Heart left ventricle (tissue), 13 donors: Measurements from ENCODE around the gene TCEAL6.

Experiments
- CTCF ChIP-seq, 12 donors: fragments of 200-600 bp; sonication (generic) in 4 of 12; IDR thresholded peaks; one replicate each; pipeline versions ENCODE4 v1.5.0 to v1.8.0; 2018 to 2022; ENCODE audit warnings: antibody characterized with exemption in 12 of 12, mild to moderate bottlenecking in 5 of 12
- POLR2A ChIP-seq, 2 donors: fragments of 450-650 bp; IDR thresholded peaks; one replicate each; pipeline ENCODE4 v1.6.1; 2017; ENCODE audit warnings: antibody characterized with exemption in 2 of 2, mild to moderate bottlenecking in 2 of 2, moderate library complexity in 2 of 2
- donor health status: ischemic (EF 13 %, LVEDD 7.1; RV severe dilation, severe dysfunction).
- donor health status: DM: no; HTN: yes; CAD: no.
- donor health status: DM: no; HTN: no; CAD: no.
- donor health status: ischemic (EF 25% LVEDD 6.9; RV normal size, moderate dysfunction).
- donor health status: ischemic (EF 25% LVEDD 5.7; RV mildly dilated, moderate dysfunction).
- donor health status: ischemic (EF 35%, LVEDD 5.7; RV mildly dilated, moderate dysfunction).
- donor health status: nonischemic (EF 11% LVEDD 7.7; RV severe dilation, severe dysfunction).
- donor health status: DM: yes; HTN: yes; CAD: no.
- donor health status: PGD.
- donor health status: ischemic (EF 29% LVEDD 5.4; RV normal size, mild dysfunction).
- donor health status: nonischemic (EF 23%, LVEDD 6.1; RV moderate dilation, normal function).

GRCh38 chrX:102138064-102138463 lies 4.2 kb downstream of the TCEAL6 start:
- TF ChIP-seq CTCF (IDR thresholded peaks at IDR 0.05) (no peak), POLR2A (IDR thresholded peaks at IDR 0.05) (no peak)
